ENCODE results near the gene BTNL2. TPM values are rescaled to one million over a fixed set of nuclear protein-coding genes. Genes with fewer than 3 reads are reported as not detected.

The BTNL2 gene
- polyA plus RNA-seq, 1 donor (not counting 4 experiments of a cell fraction or from before 2014, with no cell fraction given) = not detected

DNA sequence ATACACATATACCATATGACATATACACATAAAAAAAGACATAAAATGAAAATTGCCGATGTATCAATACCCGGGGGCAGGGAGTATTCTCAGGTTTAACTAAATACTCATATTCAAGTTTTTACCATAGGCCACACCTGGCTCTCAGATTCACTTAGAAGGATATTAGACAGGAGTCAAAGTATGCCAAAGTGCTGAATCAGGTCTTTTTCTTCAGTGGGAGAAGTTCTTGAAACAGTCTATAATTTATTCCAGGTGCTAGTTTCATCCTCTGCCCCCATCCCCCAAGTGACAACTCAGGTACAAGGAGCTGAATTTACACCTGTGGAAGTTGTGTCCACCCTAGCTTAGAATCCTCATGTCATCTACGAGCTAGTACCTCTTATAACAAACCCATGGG lies 24.2 kb upstream of the BTNL2 start:
- TF ChIP-seq, protein P1, sequence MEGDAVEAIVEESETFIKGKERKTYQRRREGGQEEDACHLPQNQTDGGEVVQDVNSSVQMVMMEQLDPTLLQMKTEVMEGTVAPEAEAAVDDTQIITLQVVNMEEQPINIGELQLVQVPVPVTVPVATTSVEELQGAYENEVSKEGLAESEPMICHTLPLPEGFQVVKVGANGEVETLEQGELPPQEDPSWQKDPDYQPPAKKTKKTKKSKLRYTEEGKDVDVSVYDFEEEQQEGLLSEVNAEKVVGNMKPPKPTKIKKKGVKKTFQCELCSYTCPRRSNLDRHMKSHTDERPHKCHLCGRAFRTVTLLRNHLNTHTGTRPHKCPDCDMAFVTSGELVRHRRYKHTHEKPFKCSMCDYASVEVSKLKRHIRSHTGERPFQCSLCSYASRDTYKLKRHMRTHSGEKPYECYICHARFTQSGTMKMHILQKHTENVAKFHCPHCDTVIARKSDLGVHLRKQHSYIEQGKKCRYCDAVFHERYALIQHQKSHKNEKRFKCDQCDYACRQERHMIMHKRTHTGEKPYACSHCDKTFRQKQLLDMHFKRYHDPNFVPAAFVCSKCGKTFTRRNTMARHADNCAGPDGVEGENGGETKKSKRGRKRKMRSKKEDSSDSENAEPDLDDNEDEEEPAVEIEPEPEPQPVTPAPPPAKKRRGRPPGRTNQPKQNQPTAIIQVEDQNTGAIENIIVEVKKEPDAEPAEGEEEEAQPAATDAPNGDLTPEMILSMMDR (optimal IDR thresholded peaks at IDR 0.05 in 1 of 3, IDR thresholded peaks at IDR 0.05 in 1 of 3, conservative IDR thresholded peaks at IDR 0.05 in 1 of 3; ENCODE audit: extremely low read depth in 1 of 3, insufficient read depth in 2 of 3, low read length in 3 of 3) = no peak
- no peak for TF ChIP-seq EZH2 (IDR thresholded peaks at IDR 0.05; ENCODE audit: low read length)
- Histone ChIP-seq H3K27ac (ENCODE audit: control insufficient read depth, insufficient read depth, low read length) (no peak overlapping the region), H3K4me1 (ENCODE audit: control insufficient read depth, extremely low read depth, insufficient read depth, low read length) (no peaks in the 10 kb centered on the region), H3K36me3 (ENCODE audit: control insufficient read depth in 2 of 2, extremely low read depth in 1 of 2, insufficient read depth in 2 of 2, low read length in 2 of 2) (no peaks in the 10 kb centered on the region), H2AFZ (ENCODE audit: control insufficient read depth, low read length) (no peak overlapping the region), H3K9me3 (ENCODE audit: control insufficient read depth, low read depth, low read length) (no peaks in the 10 kb centered on the region), H3K9ac (ENCODE audit: control insufficient read depth, extremely low read depth, insufficient read depth, low read length) (no peak overlapping the region), H3K4me3 (ENCODE audit: control insufficient read depth in 2 of 3, extremely low read depth in 1 of 3, insufficient read depth in 2 of 3, low read depth in 1 of 3, low read length in 3 of 3) (no peak overlapping the region), H3K4me2 (ENCODE audit: control insufficient read depth, extremely low read depth, insufficient read depth, low read depth, low read length) (no peak overlapping the region), H4K20me1 (ENCODE audit: control insufficient read depth, extremely low read depth, insufficient read depth, low read length) (no peaks in the 10 kb centered on the region), H3K27me3 (ENCODE audit: control insufficient read depth, extremely low read depth, insufficient read depth, low read length) (peaks cover 6% of the 10 kb centered on the region), H3K79me2 (ENCODE audit: control insufficient read depth, insufficient read depth, low read length) (no peaks in the 10 kb centered on the region), H3K9me1 (ENCODE audit: control insufficient read depth, extremely low read depth, insufficient read depth, low read length) (no peaks in the 10 kb centered on the region)
- no peak for FAIRE-seq
- dilution Hi-C loops (cut with MboI; ENCODE audit: extremely low pct_ligation_motif_present, low sequenced_read_pairs) = no loop called here
- no peak for DNase-seq (ENCODE audit: low read depth, low spot score)

DNA sequence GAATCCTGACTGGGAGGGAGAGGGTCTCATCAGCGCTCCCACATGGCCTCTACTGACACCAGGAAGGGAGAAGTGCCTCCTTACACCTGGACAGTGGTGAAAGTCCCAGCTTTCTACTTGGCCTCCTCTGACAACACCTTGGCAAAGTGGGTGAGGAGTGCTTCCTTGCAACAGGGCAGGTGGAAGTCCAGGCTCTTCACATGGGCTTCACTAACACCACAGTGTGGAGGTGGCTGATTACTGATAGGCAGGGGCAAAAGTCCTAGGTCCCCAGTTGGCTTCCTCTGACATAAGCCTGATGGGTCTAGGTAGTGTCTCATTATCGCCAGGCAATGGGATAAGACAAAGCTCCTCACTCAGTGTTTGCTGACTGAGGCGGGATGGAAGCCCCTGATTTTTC lies 23.2 kb upstream of the BTNL2 start:
- H3K4me2 ChIP-seq (ENCODE audit: control insufficient read depth, extremely low read depth, insufficient read depth, low read depth, low read length) = no peak overlapping the region
- H3K36me3 ChIP-seq (ENCODE audit: control insufficient read depth in 2 of 2, extremely low read depth in 1 of 2, insufficient read depth in 2 of 2, low read length in 2 of 2) = no peaks in the 10 kb centered on the region
- TF ChIP-seq, protein P1 (optimal IDR thresholded peaks at IDR 0.05 in 1 of 3, IDR thresholded peaks at IDR 0.05 in 1 of 3, conservative IDR thresholded peaks at IDR 0.05 in 1 of 3; ENCODE audit: extremely low read depth in 1 of 3, insufficient read depth in 2 of 3, low read length in 3 of 3) = no peak
- TF ChIP-seq EZH2 (IDR thresholded peaks at IDR 0.05; ENCODE audit: low read length) = no peak
- no peaks in the 10 kb centered on the region for H3K4me1 ChIP-seq (ENCODE audit: control insufficient read depth, extremely low read depth, insufficient read depth, low read length)
- H3K9me3 ChIP-seq (ENCODE audit: control insufficient read depth, low read depth, low read length) = no peaks in the 10 kb centered on the region
- no peaks in the 10 kb centered on the region for H3K9me1 ChIP-seq (ENCODE audit: control insufficient read depth, extremely low read depth, insufficient read depth, low read length)
- dilution Hi-C loops (cut with MboI; ENCODE audit: extremely low pct_ligation_motif_present, low sequenced_read_pairs) = no loop called here
- H4K20me1 ChIP-seq (ENCODE audit: control insufficient read depth, extremely low read depth, insufficient read depth, low read length) = no peaks in the 10 kb centered on the region
- no peak overlapping the region for H3K9ac ChIP-seq (ENCODE audit: control insufficient read depth, extremely low read depth, insufficient read depth, low read length)
- DNase-seq (ENCODE audit: low read depth, low spot score) (no peak), FAIRE-seq (no peak)
- peaks cover 6% of the 10 kb centered on the region for H3K27me3 ChIP-seq (ENCODE audit: control insufficient read depth, extremely low read depth, insufficient read depth, low read length)
- no peak overlapping the region for H3K4me3 ChIP-seq (ENCODE audit: control insufficient read depth in 2 of 3, extremely low read depth in 1 of 3, insufficient read depth in 2 of 3, low read depth in 1 of 3, low read length in 3 of 3)
- H2AFZ ChIP-seq (ENCODE audit: control insufficient read depth, low read length) = no peak overlapping the region
- H3K27ac ChIP-seq (ENCODE audit: control insufficient read depth, insufficient read depth, low read length) = no peak overlapping the region
- no peaks in the 10 kb centered on the region for H3K79me2 ChIP-seq (ENCODE audit: control insufficient read depth, insufficient read depth, low read length)

All from keratinocyte (primary cell).